ENCODE results near the gene RIC1. TPM values are rescaled to one million over a fixed set of nuclear protein-coding genes. Genes with fewer than 3 reads are reported as not detected.

RIC1 gene
- total and polyA plus RNA-seq, 2 of the 13 experiments (the other 11 are each of a cell fraction or from before 2014, with no cell fraction given), result 18.2 to 19.0 TPM

DNA sequence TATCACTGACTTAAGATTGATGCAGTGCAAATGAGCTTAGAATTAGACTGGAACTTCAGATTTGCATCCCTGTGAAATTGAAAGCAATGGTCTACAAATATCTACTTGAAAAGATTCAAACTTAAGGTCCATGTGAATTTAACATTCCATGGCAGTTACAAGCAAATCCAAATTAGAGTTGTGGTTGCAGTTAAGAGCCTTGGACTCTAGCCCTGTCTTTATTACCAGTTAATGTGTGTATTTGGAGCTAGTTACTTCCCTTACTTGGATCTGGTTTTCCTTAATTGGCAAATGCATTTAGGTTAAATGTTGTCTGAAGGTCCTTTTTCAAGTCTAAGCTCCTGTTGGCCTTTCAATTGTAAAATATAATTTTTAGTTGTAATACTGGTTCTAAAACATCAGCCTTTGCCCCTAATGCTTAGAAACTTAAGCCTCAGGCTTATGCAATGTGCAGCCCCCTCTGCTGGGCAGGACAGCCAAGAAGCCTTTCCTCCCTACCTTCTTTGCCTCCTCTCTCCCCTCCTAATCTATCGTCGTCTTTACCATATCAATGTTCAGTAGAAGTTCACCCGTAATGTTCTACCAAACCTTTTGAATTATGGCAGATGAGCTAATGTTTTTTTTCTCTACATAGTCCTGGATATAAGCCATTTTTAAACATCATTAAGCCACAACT, 144.6 kb downstream of the RIC1 start:
- H4K20me1 ChIP-seq (ENCODE audit: insufficient read depth, low read length), result no peaks in the 10 kb centered on the region
- no peak overlapping the region for H2AFZ ChIP-seq (ENCODE audit: low read length)
- WGBS (ENCODE audit: low lambda C conversion rate), result 91% methylated on average over 3 of the region's 3 CpGs
- CTCF ChIA-PET (ENCODE audit: low intra/inter-chr PET ratio, low total read pairs), result no interaction called here
- FAIRE-seq, result no peak
- intact Hi-C loops (cut with micrococcal nuclease; ENCODE audit: unreplicated experiment), result loop anchor here (5.0 kb wide), 1 partner anchor 321 kb away; the partner anchor contains the start of gene CD274
- H3K9me3 ChIP-seq (ENCODE audit: low read length), result 0 out of 2 replicates have a peak, but pooled peaks cover under 1% of the 10 kb centered on the region
- no peak for DNase-seq (ENCODE audit: low spot score)
- H3K4me3 ChIP-seq (replicated peaks in 1 of 3; ENCODE audit: insufficient read depth in 1 of 3, low read depth in 2 of 3, low read length in 3 of 3), result no peak overlapping the region
- no peak overlapping the region for H3K9ac ChIP-seq (ENCODE audit: insufficient read depth, low read depth, low read length)
- no peak overlapping the region for H3K4me2 ChIP-seq (ENCODE audit: low read depth, low read length)
- BruUV-seq (replicated peaks), result no TSS peak
- TF ChIP-seq YY1 (IDR thresholded peaks at IDR 0.05; ENCODE audit: insufficient read depth, insufficient replicate concordance, low read depth, low read length) (no peak), STAG1 (CRISPR knock-in tag; IDR thresholded peaks at IDR 0.05) (peak; percentile 40), CTCF (CRISPR knock-in tag; IDR thresholded peaks at IDR 0.05) (peak; percentile 50), AKAP8 (CRISPR knock-in tag; IDR thresholded peaks at IDR 0.05) (no peak), CBX5 (CRISPR knock-in tag; IDR thresholded peaks at IDR 0.05; ENCODE audit: borderline replicate concordance) (no peak), HMGXB3 (CRISPR knock-in tag; IDR thresholded peaks at IDR 0.05; ENCODE audit: borderline replicate concordance) (no peak), KDM2A (CRISPR knock-in tag; IDR thresholded peaks at IDR 0.05; ENCODE audit: borderline replicate concordance, low read depth) (no peak), MXI1 (IDR thresholded peaks at IDR 0.05; ENCODE audit: borderline replicate concordance, low read depth, low read length) (no peak), NFKBIZ (CRISPR knock-in tag; IDR thresholded peaks at IDR 0.05) (no peak)
- peaks cover 5 to 60% of the 10 kb centered on the region in 2 experiments; a peak in 4 of 5 replicates for H3K36me3 ChIP-seq (replicated peaks in 1 of 2; ENCODE audit: control insufficient read depth in 1 of 2, insufficient read depth in 2 of 2, low read length in 2 of 2)
- H3K27ac ChIP-seq (ENCODE audit: extremely low read length, insufficient read depth, low read length), result no peak overlapping the region
- no peaks in the 10 kb centered on the region for H3K4me1 ChIP-seq (ENCODE audit: insufficient read depth, low read length)
- H3K27me3 ChIP-seq (ENCODE audit: control insufficient read depth in 1 of 2, insufficient read depth in 2 of 2, low read length in 2 of 2), result no peaks in the 10 kb centered on the region
- POLR2A ChIA-PET, result no interaction called here
- no peaks in the 10 kb centered on the region for H3K79me2 ChIP-seq (ENCODE audit: insufficient read depth, low read length)
- in situ Hi-C loops (cut with HindIII; ENCODE audit: extremely low pct_ligation_motif_present, low pct_unique_long_range_greater_than_20kb), result no loop called here
- peak; percentile 76 for ATAC-seq
